Hippocampal formation (tissue), 2 donors: ENCODE data around the gene SURF6.
"Not testable (repeated sequence)": the region's sequence is repeated elsewhere in the genome, so short reads cannot be mapped to it uniquely, and the experiment has no call there.

Experiments used
- DNase-seq, 2 donors: peaks; one replicate each; lab custom pipeline; 2025; lab: John Stamatoyannopoulos, UW

The SURF6 gene

GRCh38 chr9:133335924-133336811 is at the start of gene SURF6:
SURF6 (minus strand) TSS chr9:133336188; CDS start chr9:133336132, 56 bp downstream.
- DNase-seq = peak; percentile 77 to 84

- no peak for DNase-seq
These were observed 49.5 kb upstream of the SURF6 start for GRCh38 chr9:133385452-133385851.

- no peak for DNase-seq
These were observed 48.8 kb upstream of the SURF6 start for GRCh38 chr9:133384736-133385321.

GRCh38 chr9:133383438-133383837 is 47.5 kb upstream of the SURF6 start:
- DNase-seq = no peak

- no peak for DNase-seq
These were observed 46.6 kb upstream of the SURF6 start for GRCh38 chr9:133382507-133383141.

GRCh38 chr9:133380734-133381133 is 44.7 kb upstream of the SURF6 start:
- DNase-seq = no peak

- no peak for DNase-seq
These were observed 43.4 kb upstream of the SURF6 start for GRCh38 chr9:133379153-133380086.

- DNase-seq = no peak
These were observed 42.5 kb upstream of the SURF6 start for GRCh38 chr9:133378408-133378962.

GRCh38 chr9:133377721-133378216 is 41.8 kb upstream of the SURF6 start:
- no peak for DNase-seq

GRCh38 chr9:133377280-133377679 is 41.3 kb upstream of the SURF6 start:
- DNase-seq = not testable (repeated sequence)

GRCh38 chr9:133375724-133376654 is 40.0 kb upstream of the SURF6 start, which contains the start of the genes STKLD1 and SURF4:
STKLD1 (plus strand) TSS chr9:133376366; CDS start chr9:133376474, 108 bp downstream.
SURF4 (minus strand) TSS chr9:133376060; CDS start chr9:133375969, 91 bp downstream.
- peak; percentile 93 for DNase-seq

GRCh38 chr9:133375116-133375723 is 39.2 kb upstream of the SURF6 start:
- DNase-seq = no peak

- no peak for DNase-seq
These were observed 38.7 kb upstream of the SURF6 start for GRCh38 chr9:133374612-133375115.

GRCh38 chr9:133372144-133372543 is 36.2 kb upstream of the SURF6 start:
- DNase-seq = no peak

GRCh38 chr9:133371261-133371711 is 35.3 kb upstream of the SURF6 start:
- no peak for DNase-seq

- no peak for DNase-seq
These were observed 34.7 kb upstream of the SURF6 start for GRCh38 chr9:133370685-133371084.

- no peak for DNase-seq
These were observed 33.9 kb upstream of the SURF6 start for GRCh38 chr9:133369933-133370332.

- no peak for DNase-seq
These were observed 33.4 kb upstream of the SURF6 start for GRCh38 chr9:133369422-133369821.

GRCh38 chr9:133368249-133368881 is 32.4 kb upstream of the SURF6 start:
- no peak for DNase-seq
